GM12892 (cell line): ENCODE data around the gene MRTFB.

Source experiments
- POLR2A ChIP-seq: IDR thresholded peaks from 2 replicates; pipeline ENCODE4 v1.6.1; 2011; ENCODE audit warnings: low read depth, low read length, control low read depth
- POLR2AphosphoS5 ChIP-seq: IDR thresholded peaks from 2 replicates; pipeline ENCODE4 v1.6.1; 2011; ENCODE audit warnings: low read depth, low read length, control low read depth

DNA sequence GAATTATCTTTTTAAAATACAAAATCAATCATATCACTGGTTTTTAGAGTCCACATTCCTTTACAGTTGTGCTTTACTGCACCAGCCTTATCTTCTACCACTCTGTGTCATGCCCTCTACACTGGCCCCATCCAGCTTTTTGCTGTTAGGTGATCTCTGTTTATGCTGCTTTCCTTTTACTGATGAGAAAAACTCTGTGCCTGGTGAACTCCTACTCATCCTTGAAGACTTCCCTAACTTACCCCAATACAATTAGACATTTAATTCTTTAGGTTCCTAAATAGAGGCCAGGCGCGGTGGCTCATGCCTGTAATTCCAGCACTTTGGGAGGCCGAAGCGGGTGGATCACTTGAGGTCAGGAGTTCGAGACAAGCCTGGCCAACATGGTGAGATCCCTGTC, 64.6 kb downstream of the MRTFB start:
- TF ChIP-seq POLR2AphosphoS5 (no peak), POLR2A (no peak)
